AG08395 (cell line): ENCODE measurements around the gene AHDC1.
A peak's percentile ranks its signal among the peaks of the same experiment; 100 is the strongest.

ENCODE experiments used
- DNase-seq: peaks from one replicate; pipeline ENCODE4 v3.0.0; 2012; ENCODE audit warnings: mixed read lengths, low spot score

AHDC1 gene

DNA sequence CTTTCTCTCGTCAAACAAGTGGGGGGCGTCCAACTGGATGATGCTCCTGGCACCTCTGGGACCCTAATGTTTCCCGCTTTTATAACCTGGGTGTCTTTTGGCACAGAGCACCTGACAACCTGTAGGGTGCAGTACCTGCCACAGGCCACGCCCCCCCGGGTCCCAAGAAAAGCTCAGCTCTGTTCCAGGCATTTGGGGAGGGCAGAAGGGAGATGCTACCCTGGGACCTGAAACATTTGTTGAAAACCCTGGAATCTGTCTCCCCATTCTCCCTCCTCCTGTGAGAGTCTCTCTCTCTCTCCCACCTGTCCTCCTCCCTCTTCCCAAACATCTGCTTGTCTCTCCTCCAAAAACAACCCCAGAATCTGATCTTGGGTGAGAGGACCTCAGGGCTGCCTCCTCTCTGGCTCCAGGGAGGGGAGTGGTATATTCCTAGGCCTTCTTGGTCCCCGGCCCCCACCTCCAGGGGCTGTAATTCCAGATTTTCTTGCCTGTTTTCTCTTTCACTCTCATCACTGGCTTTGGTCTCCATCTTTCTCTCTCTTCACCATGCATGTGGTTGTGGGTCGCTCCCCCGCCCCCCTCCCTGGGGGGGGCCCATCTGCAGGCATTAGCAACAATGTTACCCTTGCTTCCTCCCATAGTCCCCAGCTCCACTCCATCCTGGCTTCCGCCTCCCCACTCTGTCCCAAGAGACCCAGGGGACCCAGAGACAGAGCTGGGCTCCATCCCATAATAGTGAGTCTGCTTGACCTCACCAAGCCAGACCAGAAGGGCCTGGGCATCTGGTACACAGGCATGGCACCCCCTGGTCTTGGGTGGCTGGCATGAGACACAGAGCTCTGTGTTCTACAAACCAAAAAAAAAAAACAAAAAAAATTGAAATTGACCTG is 4.1 kb downstream of the AHDC1 start:
- no peak for DNase-seq

- DNase-seq = peak; percentile 82
Measured at GRCh38 chr1:27598902-27599528, 4.9 kb downstream of the AHDC1 start.

DNA sequence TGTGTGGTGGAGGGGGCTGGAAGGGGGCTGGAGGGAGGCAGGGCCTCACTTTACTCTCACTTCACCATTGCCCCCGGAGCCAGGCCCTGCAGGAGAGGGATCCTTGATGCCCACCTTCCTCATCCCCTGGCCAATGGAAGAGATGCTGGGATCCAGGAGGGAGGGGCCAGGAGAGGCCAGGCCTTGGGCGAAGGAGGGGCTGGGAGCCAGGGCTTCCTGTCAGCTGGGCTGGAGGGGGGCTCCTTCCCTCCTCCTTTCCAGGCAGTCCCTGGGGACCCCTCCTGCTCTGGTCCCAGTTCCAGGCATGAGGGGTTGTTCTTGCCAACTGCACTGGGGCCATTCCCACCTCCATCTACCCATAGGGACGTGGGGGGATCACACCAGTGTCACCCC is 5.7 kb downstream of the AHDC1 start:
- DNase-seq = peak; percentile 65

DNA sequence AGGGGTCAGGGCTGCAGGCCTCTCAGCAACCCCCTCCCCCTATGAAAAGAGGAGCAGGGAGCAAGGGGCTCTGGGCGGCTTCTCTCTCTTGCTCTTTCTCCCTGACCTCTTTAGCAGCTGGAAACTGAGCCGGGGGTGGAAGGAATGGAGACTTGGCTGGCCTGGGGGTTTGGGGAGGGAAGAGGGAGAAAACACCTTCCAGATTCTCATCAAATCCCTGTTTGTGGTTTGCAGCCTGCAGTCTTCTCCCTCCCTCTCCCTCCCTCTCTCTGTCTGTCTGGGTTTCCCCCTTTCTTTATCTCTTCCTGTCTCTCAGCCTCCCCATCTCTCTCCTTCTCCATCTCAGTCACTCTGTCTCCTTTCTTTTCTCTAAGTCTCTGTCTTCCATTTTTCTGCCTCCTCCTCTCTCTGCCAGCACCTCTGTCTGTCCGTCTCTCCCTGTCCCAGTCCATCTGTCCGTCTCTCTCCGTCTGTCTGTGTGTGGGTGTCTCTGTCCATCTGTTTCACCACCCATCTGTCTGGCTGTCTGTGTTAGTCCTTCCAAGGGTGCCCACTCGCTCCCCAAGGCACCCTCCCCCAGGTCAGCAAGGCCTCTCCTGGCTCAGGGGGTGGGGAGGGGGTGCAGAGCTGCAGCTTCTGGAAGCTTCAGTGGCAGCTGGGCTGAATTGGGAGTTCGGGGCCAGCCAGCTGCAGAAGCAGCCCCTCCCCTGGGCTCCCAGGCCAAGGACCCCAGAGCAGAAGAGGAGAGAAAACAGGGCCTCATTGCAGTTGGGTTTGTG is 6.2 kb downstream of the AHDC1 start:
- DNase-seq = no peak

- no peak for DNase-seq
Measured at GRCh38 chr1:27596986-27597385, 7.0 kb downstream of the AHDC1 start.

DNA sequence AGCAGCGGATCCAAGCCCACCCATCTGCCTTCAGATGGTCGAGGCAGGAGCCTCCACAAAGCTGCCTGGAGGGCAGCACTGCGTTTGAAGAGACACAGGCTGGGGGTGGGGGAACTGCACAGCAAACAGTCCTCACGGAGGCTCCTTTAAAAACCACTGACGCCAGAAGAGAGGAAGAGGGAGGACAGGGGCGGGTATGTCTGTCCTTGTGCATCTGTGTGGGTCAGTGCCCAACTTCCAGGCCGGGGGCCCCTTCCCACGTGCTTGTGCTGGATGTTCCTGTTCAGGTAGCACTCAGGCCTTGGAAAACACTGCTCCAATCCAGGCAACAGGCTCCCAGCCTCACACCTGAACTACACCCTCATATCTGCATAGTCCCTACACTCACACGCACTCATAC is 7.7 kb downstream of the AHDC1 start:
- no peak for DNase-seq

GRCh38 chr1:27595597-27595996 is 8.3 kb downstream of the AHDC1 start:
- no peak for DNase-seq

GRCh38 chr1:27594564-27595510 is 9.1 kb downstream of the AHDC1 start:
- DNase-seq = peak; percentile 67

GRCh38 chr1:27593678-27594563 is 10.0 kb downstream of the AHDC1 start:
- DNase-seq = no peak

DNA sequence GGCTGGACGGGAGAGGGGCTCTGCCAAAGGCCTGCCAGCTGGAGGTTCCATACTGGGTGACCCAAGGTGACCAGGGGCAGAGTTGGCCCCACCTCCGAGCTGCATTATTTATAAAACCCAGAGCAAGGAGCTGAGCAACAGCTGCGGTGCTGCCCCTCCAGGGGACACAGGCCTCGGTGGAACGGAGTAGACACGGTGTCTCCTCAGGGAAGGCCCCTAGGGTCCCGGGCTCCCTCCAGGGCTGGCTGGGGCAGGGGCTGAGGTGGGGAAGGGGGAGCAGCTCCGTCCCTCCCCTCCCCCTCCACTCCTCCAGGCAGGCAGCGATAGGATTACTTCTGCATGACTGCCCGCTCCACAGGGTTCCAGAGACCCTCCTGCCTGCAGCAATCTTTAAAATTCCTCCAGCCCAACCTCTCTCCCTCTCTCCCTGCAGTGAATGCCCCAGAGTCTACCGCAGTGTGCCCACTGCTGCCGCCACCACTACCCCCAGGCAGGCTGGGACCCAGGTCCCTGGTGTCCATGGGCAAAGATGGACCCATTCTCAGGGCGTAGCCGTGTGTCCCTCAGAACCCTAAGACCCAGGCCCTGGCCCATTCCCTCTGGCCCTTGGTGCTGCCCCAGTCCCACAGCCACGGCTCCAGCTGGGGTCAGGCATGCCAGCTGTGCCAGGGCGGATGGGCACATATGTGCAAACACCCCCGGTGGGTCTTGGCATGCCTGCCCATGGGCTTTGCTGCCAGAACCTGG is 10.8 kb downstream of the AHDC1 start:
- DNase-seq = no peak

GRCh38 chr1:27592232-27592930 is 11.6 kb downstream of the AHDC1 start:
- no peak for DNase-seq

- no peak for DNase-seq
Measured at GRCh38 chr1:27591622-27592021, 12.3 kb downstream of the AHDC1 start.

GRCh38 chr1:27590917-27591508 is 12.9 kb downstream of the AHDC1 start:
- DNase-seq = no peak

- peak; percentile 38 for DNase-seq
Measured at GRCh38 chr1:27589841-27590426, 14.0 kb downstream of the AHDC1 start.

DNA sequence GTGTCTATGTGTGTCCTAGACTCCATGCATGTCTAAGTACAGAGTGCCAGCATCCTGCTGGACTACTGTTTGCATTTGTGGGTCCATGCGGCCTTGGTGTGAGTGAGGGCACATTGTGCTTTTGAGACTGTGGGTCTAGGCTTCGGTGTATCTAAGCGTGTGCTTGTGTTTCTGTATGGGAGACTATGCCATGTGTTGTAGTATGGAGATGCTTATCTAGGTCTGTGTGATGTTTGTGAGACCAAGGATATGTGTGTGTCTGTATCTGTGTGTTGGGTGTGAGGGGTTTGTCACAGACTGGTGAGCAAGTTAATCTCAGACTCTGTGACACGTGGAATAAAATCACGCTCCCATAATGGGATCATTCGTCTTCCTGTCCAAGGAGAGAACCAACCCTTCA is 14.5 kb downstream of the AHDC1 start:
- DNase-seq = no peak

DNA sequence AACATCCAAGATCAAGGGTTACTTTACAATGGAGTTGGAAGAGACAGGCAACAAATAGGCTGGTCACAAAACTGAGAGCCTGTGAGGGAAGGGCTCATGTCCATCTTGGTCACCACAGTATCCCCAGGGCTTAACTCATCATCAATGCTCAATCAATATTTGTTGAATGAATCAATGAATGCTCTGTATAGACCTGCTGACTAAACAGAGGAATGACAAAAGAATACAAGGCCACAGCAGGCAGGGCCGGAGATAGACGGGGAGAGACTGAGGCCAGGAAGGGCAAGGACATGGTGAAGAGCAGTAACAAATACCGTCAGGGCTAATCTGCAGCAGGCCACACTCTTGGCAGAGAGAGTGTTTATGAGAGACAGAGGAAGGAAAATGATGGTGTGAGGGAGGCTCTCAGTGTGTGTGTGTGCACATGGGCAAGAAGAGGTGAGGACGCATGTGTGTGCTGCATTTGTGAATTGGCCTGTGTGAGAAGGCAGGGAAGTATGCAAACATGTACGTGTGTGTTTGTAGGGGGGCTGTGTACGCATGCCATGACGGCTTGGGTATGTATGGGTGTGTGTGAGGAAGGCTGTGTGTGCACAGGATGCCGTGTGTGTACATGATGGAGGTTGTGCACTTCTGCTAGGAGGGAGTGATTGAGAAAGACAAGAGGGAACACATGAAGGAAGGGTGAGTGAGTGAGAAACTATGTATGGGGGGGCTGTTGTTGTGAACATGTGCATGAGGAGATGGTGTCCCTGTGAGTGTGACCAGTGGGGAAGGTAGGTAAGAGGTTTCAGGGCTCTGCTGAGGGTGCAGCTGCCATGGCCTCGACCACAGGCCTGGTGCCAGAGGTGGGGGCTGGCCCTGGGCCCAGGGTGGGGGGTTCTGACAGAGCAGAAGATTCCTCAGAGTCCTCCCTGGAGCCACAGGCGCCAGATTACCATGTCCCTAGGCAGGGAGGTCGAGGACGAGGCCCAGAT is 15.4 kb downstream of the AHDC1 start:
- DNase-seq = peak; percentile 81

- DNase-seq = no peak
Measured at GRCh38 chr1:27585684-27586083, 18.3 kb downstream of the AHDC1 start.
